Measurements from ENCODE around the gene SPTBN1.

The SPTBN1 gene

GRCh38 chr2:54434711-54435110 lies 21.4 kb upstream of the SPTBN1 start:
- DNase-seq, result no peak

- no peak for DNase-seq
Observed at GRCh38 chr2:54435325-54436226, 20.6 kb upstream of the SPTBN1 start.

- DNase-seq, result no peak
Observed at GRCh38 chr2:54437588-54437987, 18.5 kb upstream of the SPTBN1 start.

- DNase-seq, result no peak
Observed at GRCh38 chr2:54438271-54438670, 17.9 kb upstream of the SPTBN1 start.

GRCh38 chr2:54439582-54439981 lies 16.5 kb upstream of the SPTBN1 start:
- DNase-seq, result no peak

GRCh38 chr2:54440050-54440449 lies 16.1 kb upstream of the SPTBN1 start:
- DNase-seq, result no peak

- no peak for DNase-seq
Observed at GRCh38 chr2:54444503-54444902, 11.6 kb upstream of the SPTBN1 start.

GRCh38 chr2:54446122-54446521 lies 10.0 kb upstream of the SPTBN1 start:
- no peak for DNase-seq

GRCh38 chr2:54446625-54447024 lies 9.5 kb upstream of the SPTBN1 start:
- no peak for DNase-seq

- DNase-seq, result no peak
Observed at GRCh38 chr2:54454548-54455130, 1.5 kb upstream of the SPTBN1 start.

GRCh38 chr2:54455131-54455562 lies 980 bp upstream of the SPTBN1 start:
- DNase-seq, result no peak

GRCh38 chr2:54456362-54456611 lies 160 bp downstream of the SPTBN1 start:
- no peak for DNase-seq

GRCh38 chr2:54456612-54457322 lies 640 bp downstream of the SPTBN1 start:
- no peak for DNase-seq

GRCh38 chr2:54457323-54458023 lies 1.3 kb downstream of the SPTBN1 start:
- no peak for DNase-seq

- DNase-seq, result no peak
Observed at GRCh38 chr2:54459037-54459441, 2.9 kb downstream of the SPTBN1 start.

- DNase-seq, result no peak
Observed at GRCh38 chr2:54461261-54461660, 5.1 kb downstream of the SPTBN1 start.

- DNase-seq, result no peak
Observed at GRCh38 chr2:54464341-54464740, 8.2 kb downstream of the SPTBN1 start.

GRCh38 chr2:54465143-54465542 lies 9.0 kb downstream of the SPTBN1 start:
- no peak for DNase-seq

GRCh38 chr2:54466870-54467269 lies 10.7 kb downstream of the SPTBN1 start:
- DNase-seq, result no peak

- no peak for DNase-seq
Observed at GRCh38 chr2:54468673-54469072, 12.5 kb downstream of the SPTBN1 start.

GRCh38 chr2:54469484-54470053 lies 13.4 kb downstream of the SPTBN1 start:
- no peak for DNase-seq

GRCh38 chr2:54470266-54470938 lies 14.3 kb downstream of the SPTBN1 start:
- DNase-seq, result no peak

Data from CD4-positive, alpha-beta T cell treated with Interferon alpha-2 for 1 hour (primary cell).